DMS53 treated with DMSO at 0.1 percent for 48 hours (cell line): ENCODE results near the gene DCP1B.
"Not testable (repeated sequence)": the region's sequence is repeated elsewhere in the genome, so short reads cannot be mapped to it uniquely, and the experiment has no call there.

Experiments
- DNase-seq: peaks from one replicate; lab custom pipeline; 2025; ENCODE audit not compliant: unreplicated experiment; lab: John Stamatoyannopoulos, UW

DCP1B gene

GRCh38 chr12:1977109-1977508 lies 27.1 kb downstream of the DCP1B start:
- DNase-seq, result no peak

DNA sequence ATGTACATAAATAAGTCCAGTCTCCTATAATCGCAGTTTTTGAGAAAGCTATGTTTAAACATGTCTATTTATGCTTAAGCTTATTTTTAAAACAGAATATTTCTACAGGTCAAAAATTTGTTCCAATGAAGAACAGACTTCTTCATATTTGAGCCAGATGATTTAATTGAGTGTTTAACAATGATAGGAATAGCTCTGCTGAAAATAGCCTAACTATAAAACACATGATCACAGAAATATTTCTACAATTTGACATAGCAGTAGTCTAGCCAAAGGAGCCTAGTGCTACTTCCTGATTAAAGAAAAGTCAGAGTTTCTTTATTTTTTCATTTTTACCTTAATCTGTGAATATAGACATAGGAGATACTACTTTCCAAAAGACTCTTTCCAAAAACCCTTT lies 29.4 kb downstream of the DCP1B start:
- no peak for DNase-seq

- no peak for DNase-seq
These were observed 31.4 kb downstream of the DCP1B start for GRCh38 chr12:1972856-1973317.

GRCh38 chr12:1972260-1972659 lies 32.0 kb downstream of the DCP1B start:
- no peak for DNase-seq

GRCh38 chr12:1970331-1970900 lies 33.8 kb downstream of the DCP1B start:
- DNase-seq, result no peak

DNA sequence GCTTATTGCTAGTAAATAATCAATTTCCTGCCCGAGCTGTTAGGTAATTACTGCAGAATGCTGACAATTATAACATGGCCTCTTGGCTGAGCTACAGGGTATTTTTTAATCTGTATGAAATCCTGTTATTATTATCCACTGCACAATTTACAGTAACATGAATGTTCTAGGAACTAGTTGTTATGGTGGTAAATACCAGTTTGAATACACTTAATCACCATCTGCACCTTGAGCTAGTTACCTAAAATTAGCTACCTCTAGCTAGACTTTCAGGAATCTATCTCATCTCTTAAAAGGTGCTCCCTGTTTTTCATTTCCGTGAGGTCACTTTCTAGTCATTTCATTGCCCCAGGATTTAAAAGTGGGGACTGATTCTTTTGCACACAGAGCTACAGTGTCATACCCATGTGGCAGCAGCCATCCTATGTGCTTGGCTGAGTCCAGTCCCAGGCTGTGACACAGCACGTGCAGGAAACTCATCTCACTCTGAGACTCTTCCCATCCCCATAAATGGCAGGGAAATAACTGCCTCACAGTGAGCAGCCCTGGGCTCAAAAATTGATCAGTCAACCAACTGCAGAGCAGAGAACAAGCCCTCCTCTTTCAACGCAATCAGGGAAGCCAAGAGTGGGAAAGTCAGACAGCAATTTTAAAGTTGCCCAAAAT lies 37.6 kb downstream of the DCP1B start:
- no peak for DNase-seq

DNA sequence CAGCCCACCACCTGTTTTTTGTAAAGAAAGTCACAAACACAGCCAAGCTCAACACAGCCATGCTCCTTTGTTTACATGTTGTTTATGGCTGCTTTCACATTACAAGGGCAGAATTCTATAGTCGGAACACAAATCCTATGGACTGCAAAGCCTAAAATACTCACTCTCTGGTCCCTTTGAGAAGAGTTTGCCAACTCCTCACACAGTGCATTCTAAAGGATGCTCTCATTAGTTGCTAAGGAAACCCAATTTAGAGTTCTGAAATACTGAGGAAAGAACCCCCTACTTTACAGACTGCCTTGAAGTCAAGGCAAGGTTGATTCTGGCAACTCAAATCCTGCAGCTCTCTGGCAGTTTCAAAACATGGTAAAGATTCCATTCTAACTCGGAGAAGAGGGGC lies 38.3 kb downstream of the DCP1B start:
- no peak for DNase-seq

DNA sequence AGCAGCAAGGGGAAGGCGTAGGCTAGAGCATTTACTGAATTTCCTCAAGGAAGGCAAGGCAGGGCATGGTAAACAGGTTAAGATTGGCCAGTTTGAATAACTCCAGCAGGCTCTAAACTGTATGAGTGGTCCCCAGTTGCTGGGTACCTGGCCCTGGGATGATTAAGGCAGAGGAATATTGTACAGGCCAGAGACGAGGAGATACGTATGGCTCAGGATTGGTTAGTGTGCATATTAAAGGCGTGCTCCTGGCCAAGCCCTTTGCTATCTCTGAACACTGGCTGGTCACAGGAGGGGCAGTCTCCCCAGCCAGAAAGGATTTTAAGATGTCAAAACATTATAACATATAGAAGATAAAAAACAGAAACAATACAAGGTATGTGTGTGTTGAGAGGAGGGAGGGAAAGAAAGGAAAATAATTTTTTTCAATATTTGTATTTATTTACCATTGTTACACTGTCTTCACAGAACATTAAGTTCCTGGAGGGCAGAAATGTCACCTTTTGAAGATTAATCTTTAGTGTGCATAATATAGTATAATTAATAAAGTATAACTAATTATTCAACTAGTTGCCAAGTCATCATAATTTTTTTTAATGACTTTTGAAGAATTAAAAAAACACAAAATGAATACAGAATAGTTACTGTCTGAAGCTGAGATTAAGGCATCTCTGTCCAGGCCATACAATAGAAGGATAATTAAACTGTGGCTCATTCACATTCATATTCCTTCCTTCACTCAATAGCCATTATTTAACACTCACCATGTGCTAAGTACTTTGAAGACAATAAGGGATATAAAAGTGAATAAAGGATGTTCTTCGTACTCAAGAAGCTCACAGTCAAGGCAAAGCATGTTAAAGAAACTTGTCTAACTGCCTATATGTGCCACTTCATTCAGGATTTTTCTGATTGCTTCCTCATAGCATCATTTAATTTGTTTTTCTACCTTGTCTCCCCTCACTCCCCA lies 41.9 kb downstream of the DCP1B start:
- DNase-seq, result no peak

DNA sequence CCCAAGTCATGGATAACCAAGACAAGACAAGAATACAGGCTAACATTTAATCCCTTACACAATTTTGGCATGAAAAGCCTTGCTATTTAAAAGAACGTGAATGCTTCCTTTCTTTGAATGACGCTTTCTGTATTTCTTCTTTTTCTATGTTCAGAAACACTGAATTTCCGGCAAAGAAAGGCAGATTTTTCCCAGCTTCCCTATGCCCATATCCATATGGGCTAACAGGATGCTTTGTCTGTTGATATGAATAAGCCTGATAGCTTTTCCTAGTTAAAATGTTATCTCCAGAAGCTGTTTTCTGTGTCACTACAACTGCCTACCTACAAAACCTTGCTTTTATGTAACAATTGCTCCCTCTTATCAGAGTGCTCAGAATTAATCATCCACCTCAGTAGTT lies 47.5 kb downstream of the DCP1B start:
- DNase-seq, result no peak

GRCh38 chr12:1949771-1950470 lies 54.3 kb downstream of the DCP1B start:
- DNase-seq, result no peak

DNA sequence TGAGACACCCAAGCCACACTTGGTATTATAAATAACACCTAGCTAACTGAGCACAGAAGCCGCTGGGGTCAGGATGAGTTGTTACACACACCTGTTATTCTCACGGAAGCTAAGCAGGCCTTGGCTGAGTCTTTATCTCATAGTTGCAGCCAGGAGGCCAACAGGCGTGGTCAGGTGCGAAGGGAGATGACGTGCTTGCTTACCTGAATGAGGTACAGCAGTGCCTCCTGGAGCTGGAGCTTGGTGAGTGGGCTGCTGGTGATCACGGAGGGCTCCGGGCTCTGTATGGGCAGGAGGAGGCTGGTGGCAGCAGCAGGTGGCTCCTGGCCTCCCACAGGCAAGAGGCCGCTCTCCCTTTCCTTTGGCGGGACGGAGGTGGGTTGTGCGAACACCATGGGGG lies 55.4 kb downstream of the DCP1B start:
- no peak for DNase-seq

DNA sequence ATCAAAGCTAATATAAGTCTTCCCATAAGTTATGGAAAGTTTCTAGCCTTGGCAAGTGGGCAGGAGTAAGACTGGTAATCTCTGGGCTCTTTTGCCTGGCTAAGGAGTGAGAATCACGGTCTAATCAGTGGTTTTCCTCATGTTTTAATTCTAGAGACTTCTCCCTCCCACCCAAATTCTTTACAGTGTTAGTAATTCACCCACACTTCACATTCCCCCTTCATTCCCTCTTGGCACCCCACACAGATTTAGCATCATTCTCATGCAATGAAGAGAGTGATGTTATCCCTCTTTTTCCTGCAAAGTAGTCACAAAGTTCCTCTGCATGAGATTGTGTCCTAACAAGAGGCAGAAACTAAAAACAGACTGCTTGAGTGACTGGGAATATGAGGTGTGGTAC lies 57.2 kb downstream of the DCP1B start:
- no peak for DNase-seq

- no peak for DNase-seq
These were observed 58.0 kb downstream of the DCP1B start for GRCh38 chr12:1946296-1946695.

DNA sequence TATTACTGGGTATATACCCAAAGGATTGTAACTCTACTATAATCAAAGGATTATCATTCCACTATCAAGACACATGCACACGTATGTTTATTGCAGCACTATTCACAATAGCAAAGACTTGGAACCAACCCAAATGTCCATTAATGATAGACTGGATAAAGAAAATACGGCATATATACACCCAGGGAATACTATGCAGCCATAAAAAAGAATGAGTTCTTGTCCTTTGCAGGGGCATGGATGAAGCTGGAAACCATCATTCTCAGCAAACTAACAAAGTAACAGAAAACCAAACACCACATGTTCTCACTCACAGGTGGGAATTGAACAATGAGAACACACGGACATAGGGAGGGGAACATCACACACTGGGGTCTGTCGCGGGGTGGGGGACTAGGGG lies 58.8 kb downstream of the DCP1B start:
- not testable (repeated sequence) for DNase-seq

- peak; percentile 93 for DNase-seq
These were observed 64.3 kb downstream of the DCP1B start for GRCh38 chr12:1939801-1940607.

DNA sequence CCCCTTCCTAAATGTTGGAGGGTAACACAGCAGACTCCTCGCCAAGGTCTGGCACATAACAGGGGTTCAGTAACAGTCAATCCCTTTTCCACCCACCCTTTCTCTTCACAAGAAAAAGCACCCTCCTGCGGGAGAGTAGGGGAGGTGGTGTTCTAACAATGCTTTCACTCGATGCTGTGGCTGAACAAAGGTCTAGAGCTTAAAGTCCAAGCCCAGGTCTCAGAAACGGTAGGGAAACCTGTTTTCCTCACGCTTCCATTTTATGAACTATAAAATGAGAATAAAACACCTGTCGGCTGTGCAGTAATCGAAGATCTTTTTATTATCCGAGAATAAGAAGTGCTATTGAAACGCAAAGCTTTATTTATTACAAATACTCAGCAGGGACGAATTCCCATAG lies 64.9 kb downstream of the DCP1B start:
- no peak for DNase-seq

GRCh38 chr12:1937481-1938224 lies 66.6 kb downstream of the DCP1B start:
- no peak for DNase-seq

DNA sequence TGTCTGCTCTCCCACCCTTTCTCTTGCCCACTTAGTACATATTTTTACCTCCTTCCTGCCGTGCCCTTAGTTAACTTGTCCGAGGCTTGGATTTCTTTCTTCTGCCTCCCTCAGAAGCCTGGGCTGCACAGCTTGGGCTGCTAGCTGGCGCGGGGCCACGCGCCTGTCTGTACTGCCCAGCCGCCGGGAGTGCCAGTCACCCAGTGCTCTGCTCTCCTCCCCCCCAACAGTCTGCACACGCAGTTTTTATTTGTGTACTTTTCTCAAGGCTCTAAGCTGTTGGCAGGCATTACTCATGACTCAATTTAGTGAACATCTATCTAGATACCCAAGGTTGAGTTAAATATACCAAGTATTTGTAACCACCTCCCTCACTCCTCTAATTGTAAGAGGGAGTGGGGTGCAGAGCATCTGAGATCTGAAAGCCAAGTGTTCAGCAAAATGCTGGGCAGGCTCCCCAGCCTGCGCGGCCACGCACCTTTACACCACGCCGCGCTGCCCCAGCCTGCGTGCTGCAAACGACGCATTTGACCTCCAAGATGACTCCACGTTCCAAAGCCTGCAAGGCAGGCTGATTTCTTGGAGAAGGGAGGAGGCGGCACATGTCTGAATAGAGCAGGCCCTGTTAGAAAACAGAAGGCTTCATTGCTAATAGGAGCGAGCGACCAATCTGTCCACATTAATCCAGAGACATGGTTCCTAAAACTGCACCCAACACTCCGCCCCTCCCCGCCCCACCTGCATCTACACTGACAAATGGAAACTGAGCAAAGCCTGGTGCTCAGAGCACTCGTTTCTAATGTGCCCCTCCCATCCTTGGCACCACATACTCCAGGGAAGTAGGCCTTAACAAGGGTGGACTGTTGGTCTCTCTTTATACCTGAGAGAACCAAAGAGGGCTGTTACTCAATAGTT lies 67.6 kb downstream of the DCP1B start:
- no peak for DNase-seq
